WI38 (cell line): Measurements from ENCODE around the gene NHSL2.

ENCODE experiments used
- H3K4me3 ChIP-seq: 2 replicates; pipeline ENCODE4 v1.5.1; 2011; ENCODE audit warnings: low read depth, mild to moderate bottlenecking, control low read depth, low read length
- CTCF ChIP-seq: IDR thresholded peaks from 2 replicates; pipeline ENCODE4 v1.5.1; 2012; ENCODE audit warnings: low read depth, mild to moderate bottlenecking, control low read depth, low read length

Gene NHSL2

DNA sequence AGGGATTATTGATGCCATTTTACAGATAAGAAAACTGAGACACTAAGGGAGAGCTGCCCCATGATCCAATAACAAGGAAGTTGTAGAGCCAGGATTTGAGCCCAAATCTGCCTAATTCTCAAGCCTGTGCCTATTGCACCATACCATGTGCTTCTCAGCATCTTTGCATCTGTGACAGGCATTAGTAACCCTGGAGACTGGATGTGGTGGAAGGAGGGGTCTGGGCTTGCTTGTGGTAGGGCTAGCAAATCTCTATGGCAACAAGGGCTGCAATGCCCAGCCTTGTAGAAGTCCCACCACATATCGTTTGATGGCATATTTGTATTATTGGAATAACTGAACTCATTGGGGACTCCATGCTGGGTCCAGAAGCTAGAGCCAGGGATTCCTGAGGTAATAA is 163.0 kb downstream of the NHSL2 start:
- no peak overlapping the region for H3K4me3 ChIP-seq
- no peak for TF ChIP-seq CTCF

DNA sequence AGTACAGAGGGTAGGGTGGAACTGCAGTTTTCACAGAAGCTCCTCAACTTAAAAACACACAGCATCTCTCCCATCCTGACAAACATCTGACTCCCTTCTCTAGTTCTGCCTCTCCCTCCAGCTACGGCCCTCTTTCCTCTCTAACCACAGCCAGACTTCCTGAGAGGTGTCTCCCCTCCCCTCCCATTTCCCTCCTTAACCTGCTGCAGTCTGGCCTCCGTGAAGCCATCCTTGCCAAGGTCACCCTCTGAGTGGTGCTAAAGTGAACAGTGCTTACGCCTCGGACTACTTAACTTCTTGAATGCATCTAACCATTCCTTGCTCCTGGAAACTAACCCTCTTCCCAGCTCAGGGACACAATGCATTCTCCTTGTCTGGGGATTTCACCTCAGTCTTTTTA is 167.8 kb downstream of the NHSL2 start:
- H3K4me3 ChIP-seq, result no peak overlapping the region
- no peak for TF ChIP-seq CTCF

DNA sequence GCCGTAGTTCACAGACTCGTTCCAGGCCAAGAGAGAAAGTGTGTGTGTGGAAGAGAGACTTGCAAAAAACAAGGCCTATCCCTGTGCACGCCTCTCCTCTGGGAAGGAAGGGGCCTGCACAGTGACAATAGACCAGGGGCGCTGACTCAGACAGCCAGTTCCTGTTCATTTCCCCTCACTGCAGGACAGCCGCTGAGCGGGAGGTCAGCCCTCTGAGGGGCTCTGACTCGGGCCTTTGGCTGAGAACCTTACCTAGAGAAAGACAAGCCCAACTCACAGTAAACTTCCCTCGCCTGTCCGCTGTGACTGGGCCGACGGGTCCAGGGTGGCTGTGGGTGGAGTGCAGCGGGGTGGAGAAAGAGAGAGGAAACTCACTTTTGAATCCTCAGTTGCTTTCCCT is 169.0 kb downstream of the NHSL2 start:
- no peak for TF ChIP-seq CTCF

DNA sequence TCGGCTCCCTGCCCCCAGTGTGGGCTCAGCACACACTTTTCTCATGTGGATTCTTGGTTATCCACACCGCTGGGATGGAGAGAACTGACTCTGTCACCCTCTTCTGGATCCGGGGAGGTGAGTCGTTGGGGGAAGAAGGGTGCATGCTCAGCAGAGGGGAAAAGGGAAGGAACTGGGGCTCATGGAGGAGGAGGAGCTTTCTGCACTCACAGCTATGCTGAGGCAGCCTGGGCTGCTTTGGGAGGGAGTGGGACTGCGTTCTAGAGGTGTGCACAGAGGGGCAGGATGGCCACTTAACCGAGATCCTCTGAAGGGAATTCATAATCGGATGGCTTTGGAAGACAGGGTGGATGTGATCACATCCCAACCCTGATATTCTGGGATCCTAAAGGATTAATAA is 169.5 kb downstream of the NHSL2 start:
- no peak for TF ChIP-seq CTCF

More for the DNA sequence above, 169.0 kb downstream of the NHSL2 start:
- no peak overlapping the region for H3K4me3 ChIP-seq

DNA sequence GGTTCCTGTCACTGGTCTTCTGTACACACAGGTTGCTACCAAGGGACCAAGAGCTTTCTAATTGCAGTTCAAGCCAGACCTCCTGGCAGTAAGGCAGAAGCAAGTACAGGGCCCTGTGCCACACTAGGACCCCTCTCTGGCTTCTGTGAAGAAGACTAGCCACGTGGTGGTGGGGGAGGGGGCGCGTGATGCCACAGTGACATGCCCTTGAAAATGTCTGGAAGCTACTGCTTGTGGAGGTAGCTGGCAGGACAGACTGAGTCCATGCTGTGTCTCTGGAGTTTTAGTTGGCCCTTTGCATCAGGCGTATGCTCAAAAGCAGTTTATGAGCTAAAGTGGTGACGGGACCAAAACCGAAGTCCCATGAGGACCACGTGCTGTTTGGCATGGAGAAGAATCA is 170.2 kb downstream of the NHSL2 start:
- no peak overlapping the region for H3K4me3 ChIP-seq
- no peak for TF ChIP-seq CTCF

More for the DNA sequence above, 169.5 kb downstream of the NHSL2 start:
- no peak overlapping the region for H3K4me3 ChIP-seq

DNA sequence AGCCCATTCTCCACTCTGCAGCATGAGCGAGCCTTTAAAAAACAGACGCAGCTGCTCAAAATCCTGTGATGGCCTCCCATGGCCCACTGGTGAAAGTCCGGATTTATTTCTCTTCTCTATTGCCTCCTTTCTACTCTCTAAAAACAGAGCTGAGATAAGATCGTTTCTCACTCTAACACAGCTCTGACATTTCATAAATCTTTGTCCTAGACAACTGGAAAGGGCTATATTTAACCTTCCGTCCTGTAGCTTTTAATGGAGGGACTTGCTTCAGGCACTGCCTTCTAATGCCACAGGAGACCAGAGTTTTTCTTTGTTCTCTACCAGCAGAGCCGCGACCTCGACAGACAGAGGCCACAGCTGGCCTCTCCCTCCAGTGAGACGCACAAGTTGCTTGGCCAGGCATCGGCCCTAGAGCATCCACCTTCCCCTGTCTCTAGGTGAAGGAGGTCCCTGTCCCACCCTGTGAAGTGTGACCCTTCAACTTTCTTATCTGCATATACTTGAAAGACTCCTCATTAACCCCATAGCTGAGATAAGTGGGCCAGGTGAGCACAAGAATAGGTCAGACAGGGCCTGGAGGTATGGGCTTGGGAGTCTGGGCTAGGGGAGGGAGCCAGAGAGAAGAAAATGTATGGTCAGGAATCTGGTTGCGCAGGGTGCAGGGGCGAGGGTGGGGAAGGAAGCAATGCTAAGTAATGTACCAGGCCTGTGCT is 171.1 kb downstream of the NHSL2 start:
- no peak overlapping the region for H3K4me3 ChIP-seq
- no peak for TF ChIP-seq CTCF

- no peak for TF ChIP-seq CTCF
- no peak overlapping the region for H3K4me3 ChIP-seq
Measured at GRCh38 chrX:72083291-72083690, 172.6 kb downstream of the NHSL2 start.
